ENCODE data around the gene PITX3.
"Not testable (repeated sequence)": the region's sequence is repeated elsewhere in the genome, so short reads cannot be mapped to it uniquely, and the experiment has no call there.

PITX3 gene

GRCh38 chr10:102225646-102226541 is 15.4 kb downstream of the PITX3 start, which contains the start of gene ELOVL3:
Gene ELOVL3 (plus strand): TSS chr10:102226299. CDS start chr10:102226549, 250 bp downstream.
- peak; percentile 84 for DNase-seq

DNA sequence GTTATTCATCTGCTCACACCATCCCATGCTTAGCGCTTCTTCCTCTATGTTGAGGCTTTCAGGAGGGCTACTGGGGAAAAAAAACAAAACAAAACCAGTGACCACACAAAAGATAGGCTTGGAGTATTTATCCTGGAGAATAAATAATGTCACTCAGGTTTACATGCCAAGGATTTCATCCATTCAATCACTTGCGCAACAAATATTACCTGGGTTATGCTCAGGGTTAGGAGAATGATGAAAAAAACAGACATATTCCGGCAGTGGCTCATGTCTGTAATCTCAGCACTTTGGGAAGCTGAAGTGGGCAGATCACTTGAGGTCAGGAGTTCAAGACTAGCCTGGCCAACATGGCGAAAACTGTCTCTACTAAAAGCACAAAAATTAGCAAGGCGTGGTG is 18.5 kb downstream of the PITX3 start:
- no peak for DNase-seq

GRCh38 chr10:102220612-102221011 is 20.7 kb downstream of the PITX3 start:
- DNase-seq: no peak

- no peak for DNase-seq
These were observed 21.9 kb downstream of the PITX3 start for GRCh38 chr10:102219370-102219769.

DNA sequence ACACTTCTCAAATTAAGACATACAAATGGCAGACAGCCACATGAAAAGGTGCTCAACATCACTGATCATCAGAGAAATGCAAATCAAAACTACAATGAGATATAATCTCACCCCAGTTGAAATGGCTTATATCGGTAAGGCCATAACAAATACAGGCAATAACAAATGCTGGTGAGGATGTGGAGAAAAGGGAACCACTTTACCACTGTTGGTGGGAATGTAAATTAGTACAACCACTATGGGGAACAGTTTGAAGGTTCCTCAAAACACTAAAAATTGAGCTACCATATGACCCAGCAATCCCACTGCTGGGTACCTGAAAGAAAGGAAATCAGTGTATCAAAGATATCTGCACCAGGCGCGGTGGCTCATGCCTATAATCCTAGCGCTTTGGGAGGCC is 27.7 kb downstream of the PITX3 start:
- DNase-seq: not testable (repeated sequence)

DNA sequence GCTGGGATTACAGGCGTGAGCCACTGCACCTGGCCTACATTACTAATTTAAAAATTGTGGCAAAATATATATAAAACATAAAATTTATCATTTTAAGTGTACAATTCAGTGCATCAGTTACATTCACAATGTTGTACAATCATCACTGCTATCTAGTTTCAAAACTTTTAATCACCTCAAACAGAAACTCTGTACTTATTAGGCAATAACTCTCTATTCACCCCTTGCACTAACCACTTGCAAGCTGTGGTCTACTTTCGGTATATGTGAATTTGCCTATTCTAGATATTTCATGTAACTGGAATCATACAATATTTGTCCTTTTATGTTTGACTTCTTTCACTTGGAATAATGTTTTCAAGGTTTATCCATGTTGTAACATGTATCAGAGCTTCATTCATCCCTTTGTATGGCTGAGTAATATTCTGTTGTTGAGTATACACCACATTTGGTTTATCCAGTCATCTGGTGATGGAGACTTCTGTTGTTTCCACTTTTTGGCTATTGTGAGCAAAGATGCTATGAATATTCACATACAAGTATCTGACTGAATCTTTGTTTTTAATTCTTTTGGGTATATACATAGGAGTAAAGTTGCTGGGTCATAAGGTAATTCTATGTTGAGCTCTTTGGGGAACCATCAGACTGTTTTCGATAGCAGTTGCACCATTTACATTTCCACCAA is 29.6 kb downstream of the PITX3 start:
- DNase-seq: no peak

DNA sequence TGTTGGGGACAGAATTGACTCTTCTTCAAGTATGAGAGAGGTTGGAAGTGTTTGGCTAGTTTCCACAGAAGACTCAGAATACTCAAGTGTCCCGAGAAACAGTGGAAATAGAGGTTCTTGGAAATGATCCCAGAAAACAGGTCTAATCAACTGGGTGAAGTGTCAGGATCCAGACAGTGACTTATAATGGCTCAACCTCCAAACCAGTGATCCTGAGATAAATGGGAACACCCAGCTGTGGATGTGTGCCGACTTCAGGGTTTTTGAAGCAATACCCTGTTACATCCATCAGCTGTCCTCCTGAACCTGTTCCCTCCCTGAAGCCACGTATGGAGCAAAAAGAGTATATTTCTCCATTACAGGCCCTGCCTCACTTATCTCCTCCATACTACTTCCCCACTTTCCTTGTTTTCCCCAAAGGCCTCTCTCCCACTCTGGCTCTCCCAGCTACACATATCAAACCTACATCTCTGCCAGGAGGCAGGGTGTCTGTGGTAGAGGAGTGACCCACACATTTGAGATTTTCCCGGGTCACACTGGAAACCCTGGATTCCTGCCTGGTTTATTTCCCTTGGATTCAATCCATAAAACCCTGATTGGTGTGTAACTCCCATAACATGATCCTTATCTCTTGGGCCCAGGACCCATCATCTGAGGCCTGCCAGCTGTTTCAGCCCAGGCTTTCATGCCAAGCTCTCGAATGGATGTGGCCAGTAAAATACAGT is 32.8 kb downstream of the PITX3 start:
- no peak for DNase-seq

DNA sequence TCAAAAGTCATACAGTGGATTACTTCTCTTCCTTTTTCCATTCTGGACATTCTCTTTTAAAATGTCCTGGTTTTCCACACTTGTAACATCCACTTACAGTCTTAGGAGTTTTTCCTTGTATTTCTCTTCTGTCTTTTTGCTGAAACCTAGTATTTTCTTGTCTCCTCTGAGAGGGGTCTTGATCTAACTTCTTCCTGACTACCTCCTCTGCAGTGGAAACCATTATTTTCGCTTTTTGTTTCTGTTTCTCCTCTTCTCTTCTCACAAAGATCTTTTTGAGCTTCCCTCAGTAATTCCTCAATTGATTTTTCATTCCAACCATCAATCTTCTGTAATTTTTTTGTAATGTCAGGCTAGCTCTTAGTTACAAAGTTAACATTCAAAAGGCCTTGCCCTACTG is 38.9 kb downstream of the PITX3 start:
- DNase-seq: no peak

DNA sequence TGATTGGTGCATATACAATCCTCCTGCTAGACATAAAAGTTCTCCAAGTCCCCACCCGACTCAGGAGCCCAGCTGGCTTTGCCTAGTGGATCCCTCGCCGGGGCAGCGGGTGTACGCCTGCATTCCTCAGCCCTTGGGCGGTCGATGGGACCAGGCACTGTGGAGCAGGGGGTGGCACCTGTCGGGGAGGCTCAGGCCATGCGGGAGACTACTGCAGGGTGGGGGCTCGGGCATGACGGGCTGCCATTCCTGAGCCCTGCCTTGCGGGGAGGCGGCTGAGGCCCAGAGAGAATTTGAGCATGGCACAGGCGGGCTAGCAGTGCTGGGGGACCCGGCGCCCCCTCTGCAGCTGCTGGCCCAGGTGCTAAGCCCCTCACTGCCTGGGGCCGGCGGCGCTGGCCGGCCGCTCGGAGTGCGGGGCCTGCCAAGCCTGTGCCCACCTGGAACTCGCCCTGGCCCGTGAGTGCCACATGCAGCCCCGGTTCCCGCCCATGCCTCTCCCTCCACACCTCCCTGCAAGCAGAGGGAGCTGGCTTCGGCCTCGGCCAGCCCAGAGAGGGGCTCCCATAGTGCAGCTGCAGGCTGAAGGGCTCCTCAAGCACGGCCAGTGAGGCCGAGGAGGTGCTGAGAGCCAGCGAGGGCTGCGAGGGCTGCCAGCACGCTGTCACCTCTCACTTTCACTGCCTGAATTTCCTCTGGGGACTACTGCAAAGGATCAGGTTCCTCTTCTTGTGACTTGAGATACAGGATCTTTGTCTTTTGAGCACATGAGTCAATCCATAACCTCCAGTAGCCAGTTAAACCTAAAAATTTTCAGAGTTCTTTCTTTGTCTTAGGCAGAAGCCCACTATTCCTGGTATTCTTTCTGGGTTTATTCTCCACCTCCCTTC is 40.3 kb downstream of the PITX3 start:
- no peak for DNase-seq

DNA sequence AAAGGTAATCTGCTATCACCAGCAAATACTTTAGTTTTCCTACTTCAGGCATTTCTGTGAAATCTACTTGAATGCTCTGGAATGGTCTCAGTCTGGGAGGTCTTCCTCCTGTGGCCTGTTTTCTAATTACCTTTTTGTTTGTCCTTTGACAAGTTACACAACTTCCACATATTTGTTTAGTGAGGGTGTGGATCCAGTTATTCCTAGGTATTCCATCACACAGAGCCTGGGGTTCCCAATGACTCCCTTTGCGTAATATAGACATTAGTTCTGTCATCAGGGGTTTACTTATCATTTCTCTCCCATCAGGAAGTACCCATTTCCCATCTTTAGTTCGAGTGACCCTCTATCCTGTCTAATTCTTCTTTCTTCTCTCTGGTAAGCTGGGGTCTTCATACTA is 43.3 kb downstream of the PITX3 start:
- DNase-seq: no peak

- no peak for DNase-seq
These were observed 44.4 kb downstream of the PITX3 start for GRCh38 chr10:102196893-102197292.

DNA sequence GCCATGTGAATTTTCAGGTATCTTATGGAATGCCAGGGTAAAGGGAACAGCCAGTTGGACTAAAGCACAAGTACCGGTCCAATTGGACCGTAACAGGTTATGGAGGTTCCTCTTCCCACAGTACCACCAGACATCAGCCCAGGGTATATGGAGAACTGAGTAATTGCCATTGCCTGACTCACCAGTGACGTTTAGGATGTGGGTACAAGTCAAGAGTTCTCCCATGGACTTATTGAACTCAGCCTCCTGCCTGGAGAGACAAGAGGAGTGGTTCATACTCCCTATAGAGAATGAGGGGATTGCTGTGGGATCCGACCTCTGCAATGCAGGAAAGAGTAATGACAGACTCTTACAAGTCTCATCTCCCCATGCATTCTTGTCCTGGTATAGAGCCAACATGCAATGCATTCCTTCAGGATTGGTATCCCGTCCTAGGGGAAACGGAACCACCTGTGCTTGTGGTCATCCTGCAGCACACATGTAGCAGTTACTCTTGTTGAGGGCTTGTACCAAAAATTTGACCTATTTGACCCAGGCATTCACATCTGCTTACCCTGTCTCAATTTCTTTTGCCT is 45.9 kb downstream of the PITX3 start:
- no peak for DNase-seq

GRCh38 chr10:102191956-102192355 is 49.4 kb downstream of the PITX3 start:
- DNase-seq: no peak

GRCh38 chr10:102188941-102189898 is 52.1 kb downstream of the PITX3 start:
- DNase-seq: not testable (repeated sequence)

GRCh38 chr10:102188298-102188940 is 52.9 kb downstream of the PITX3 start:
- DNase-seq: no peak

DNA sequence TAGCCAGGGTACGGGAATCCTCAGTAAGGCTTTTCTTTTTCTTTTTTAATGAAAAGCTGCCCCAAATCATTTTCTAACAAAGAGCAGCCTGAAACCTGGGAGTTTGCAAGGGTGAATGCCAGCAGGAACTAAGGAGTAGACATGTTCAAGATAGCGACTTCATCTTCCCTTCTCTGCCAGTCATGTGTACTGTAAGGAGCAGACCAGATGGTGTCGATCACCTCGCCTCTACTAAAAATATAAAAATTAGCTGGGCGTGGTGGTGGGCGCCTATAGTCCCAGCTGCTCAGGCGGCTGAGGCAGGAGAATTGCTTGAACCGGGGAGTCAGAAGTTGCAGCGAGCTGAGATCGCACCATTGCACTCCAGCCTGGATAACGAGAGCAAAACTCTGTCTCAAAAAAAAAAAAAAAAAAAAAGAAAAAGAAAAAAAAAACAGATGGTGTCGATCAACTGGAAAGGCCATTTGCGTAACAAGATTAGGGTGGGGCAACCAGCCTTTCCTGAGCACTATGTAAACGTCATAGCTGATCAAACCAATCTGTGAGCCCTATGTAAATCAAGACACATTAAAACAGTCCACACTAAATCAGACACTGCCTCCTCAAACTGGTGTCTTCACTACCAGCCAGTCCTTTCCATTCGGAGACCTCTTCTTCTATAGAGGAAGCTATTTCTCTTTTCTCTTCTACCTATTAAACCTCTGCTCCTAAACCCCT is 55.3 kb downstream of the PITX3 start:
- no peak for DNase-seq

DNA sequence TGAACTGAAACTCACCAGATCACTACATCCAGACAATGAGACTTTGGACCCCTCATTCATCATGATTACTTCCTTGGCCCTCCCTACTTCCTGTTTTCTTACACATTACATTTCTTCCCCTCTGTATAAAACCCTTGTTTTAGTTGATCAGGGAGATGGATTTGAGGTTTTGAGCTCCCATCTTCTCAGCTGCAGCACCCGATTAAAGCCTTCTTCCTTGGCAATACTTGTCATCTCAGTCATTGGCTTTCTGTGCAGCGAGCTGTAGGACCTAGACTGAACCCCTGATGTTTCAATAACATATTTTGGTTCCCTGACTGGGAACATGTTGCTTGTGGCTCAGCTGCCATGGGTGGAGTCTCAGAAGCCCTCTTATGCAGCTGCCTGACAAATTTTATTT is 56.0 kb downstream of the PITX3 start:
- DNase-seq: no peak

DNA sequence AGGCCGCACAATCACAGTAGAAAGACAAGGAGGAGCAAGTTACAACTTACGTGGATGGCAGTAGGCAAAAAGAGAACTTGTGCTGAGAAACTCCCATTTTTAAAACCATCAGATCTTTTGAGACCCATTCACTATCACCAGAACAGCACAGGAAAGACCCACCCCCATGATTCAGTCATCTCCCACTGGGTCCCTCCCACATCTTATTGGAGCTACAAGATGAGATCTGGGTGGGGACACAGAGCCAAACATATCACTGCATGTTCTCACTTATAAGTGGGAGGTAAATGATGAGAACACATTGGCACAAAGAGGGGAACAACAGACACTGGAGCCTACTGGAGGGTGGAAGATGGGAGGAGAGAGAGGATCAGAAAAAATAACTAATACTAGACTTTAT is 56.7 kb downstream of the PITX3 start:
- DNase-seq: no peak
